ENCODE results near the gene SAC3D1.

Gene SAC3D1

GRCh38 chr11:65058012-65058411 lies 17.0 kb downstream of the SAC3D1 start:
- no peak for DNase-seq
- intact Hi-C loops (cut with DNase I) = no loop called here

GRCh38 chr11:65058419-65059054 lies 17.5 kb downstream of the SAC3D1 start, which contains the start of gene NAALADL1:
Gene NAALADL1, minus strand, starts transcription at chr11:65058553. Its CDS starts 32 bp downstream, at chr11:65058521.
- DNase-seq = no peak
- intact Hi-C loops (cut with DNase I) = no loop called here

- intact Hi-C loops (cut with DNase I) = no loop called here
- no peak for DNase-seq
Observed at GRCh38 chr11:65059523-65059922, 18.5 kb downstream of the SAC3D1 start.

GRCh38 chr11:65059959-65060824 lies 19.2 kb downstream of the SAC3D1 start:
- no peak for DNase-seq
- intact Hi-C loops (cut with DNase I) = no loop called here

- DNase-seq = no peak
- intact Hi-C loops (cut with DNase I) = no loop called here
Observed at GRCh38 chr11:65060913-65061408, 20.0 kb downstream of the SAC3D1 start.

DNA sequence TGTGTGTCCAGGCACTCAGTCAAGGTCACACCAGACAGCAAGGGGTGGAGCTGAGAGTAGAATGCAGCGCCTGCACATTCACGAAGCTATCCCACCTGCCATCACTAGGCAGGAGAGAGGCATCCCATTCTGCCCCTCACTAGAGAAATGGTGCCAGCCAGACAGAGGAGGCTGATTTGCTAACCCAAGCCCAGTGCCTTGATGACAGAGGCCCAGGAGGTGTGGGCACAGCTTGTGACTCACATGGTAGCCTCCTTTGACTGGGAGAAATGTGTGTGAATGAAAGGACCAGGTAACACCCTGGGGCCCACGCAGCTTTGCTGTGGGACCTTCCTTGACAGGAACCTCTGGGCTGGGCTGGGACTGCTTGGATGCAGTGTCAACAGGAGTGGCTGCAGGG lies 22.5 kb downstream of the SAC3D1 start:
- DNase-seq = no peak
- intact Hi-C loops (cut with DNase I) = no loop called here

- DNase-seq = no peak
- intact Hi-C loops (cut with DNase I) = no loop called here
Observed at GRCh38 chr11:65064847-65065240, 23.8 kb downstream of the SAC3D1 start.

- DNase-seq = no peak
- intact Hi-C loops (cut with DNase I) = no loop called here
Observed at GRCh38 chr11:65065851-65066250, 24.8 kb downstream of the SAC3D1 start.

- no peak for DNase-seq
- intact Hi-C loops (cut with DNase I) = no loop called here
Observed at GRCh38 chr11:65066315-65066714, 25.3 kb downstream of the SAC3D1 start.

DNA sequence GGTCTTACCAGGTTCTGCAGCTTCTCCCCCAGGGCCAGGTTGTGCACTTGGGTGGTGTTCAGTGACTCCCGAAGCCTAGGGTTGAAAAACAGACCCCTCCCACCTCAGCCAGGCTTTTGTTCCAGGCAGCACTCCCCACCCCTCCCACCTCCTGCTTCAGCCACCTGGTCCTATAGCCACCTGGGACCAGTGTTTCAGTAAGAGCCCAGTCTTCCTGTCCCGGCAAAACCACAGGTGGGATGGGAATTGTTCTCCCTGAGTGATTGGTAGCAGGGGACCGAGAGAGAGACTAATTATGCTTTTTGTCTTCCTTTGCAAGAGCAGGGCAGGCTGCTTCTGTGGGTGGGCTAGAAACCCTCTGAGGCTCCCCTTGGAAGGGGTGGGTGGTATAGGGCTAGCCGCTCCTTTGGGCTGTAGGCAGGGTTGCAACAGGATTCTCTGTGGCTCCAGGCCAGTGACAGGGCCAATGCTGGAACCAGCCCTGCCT lies 25.8 kb downstream of the SAC3D1 start:
- intact Hi-C loops (cut with DNase I) = no loop called here
- no peak for DNase-seq

- intact Hi-C loops (cut with DNase I) = no loop called here
Observed at GRCh38 chr11:65067446-65067845, 26.4 kb downstream of the SAC3D1 start.

GRCh38 chr11:65069217-65069616 lies 28.2 kb downstream of the SAC3D1 start:
- no peak for DNase-seq
- intact Hi-C loops (cut with DNase I) = no loop called here

More at GRCh38 chr11:65067446-65067845, 26.4 kb downstream of the SAC3D1 start:
- no peak for DNase-seq

DNA sequence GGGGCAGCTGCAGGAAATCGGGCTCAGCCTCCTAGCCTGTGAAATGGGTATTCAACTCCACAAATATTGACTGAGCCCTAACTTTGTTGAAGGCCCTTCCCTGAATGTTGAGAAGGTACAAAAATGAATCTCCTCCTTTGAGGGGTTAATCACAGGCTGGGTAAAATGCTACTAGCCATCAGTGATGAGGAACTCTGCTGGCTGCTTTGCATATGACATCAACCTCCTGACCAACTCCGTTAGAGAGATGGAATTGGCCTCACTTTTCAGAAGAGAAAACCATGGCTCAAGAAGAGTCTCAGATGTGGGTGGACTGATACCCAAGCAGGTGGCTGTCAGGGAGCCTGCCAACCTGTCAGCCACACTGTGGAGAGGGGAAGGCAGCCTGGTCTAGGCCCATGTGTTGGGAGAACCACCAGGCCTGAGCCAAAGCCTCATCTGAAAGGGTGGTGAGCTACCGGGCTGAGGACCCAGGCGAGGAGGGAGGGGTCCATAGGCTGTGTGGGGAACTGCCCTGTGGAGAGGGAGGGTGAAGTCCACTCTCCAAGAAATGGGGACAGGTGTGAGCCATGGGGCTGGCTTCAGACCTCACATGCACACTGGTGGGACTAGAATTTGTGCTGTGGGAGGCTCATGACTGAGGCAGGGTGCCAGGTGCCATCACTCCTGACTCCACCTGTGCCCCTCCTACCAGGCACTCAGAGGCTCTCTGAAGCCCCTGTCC lies 31.1 kb downstream of the SAC3D1 start:
- peak in 1 of 10 donors; percentile 70 for DNase-seq
- intact Hi-C loops (cut with DNase I) = no loop called here

DNA sequence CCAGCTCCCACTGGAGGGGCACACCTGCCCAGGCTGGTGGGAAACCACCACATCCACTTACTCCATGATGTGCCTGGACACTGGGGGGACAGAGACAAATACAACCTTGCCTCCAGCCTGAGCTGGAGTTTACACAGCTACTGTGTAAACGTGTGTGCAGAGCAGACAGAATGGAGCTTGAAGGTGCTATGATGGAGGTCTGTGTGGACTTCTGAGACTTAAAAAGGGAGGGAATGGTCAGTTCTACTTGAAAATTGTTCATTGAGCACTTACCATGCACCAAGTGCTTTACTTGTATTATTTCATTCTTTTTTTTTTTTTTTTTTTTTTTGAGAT lies 31.6 kb downstream of the SAC3D1 start:
- intact Hi-C loops (cut with DNase I) = no loop called here
- no peak for DNase-seq

DNA sequence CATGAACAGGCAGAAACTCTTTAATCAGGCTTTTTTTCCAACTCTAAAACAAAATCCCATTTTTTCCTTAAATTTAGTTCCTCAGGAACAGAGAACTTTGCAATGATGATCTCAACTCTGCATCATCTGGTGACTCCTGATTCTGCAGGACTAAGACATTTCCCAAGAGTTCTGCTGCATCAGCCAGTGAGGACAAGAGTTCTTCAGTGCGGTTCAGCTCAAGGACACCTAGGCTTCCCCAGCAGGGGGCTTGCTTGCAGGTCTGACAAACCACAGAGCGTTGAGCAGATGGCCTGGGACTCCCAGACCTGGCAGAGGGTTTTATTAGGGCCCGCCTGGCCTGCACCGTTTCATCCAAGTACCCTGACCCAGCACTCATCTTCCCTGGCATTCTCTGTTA lies 36.4 kb downstream of the SAC3D1 start:
- intact Hi-C loops (cut with DNase I) = no loop called here
- DNase-seq = peak in 1 of 10 donors; percentile 66

DNA sequence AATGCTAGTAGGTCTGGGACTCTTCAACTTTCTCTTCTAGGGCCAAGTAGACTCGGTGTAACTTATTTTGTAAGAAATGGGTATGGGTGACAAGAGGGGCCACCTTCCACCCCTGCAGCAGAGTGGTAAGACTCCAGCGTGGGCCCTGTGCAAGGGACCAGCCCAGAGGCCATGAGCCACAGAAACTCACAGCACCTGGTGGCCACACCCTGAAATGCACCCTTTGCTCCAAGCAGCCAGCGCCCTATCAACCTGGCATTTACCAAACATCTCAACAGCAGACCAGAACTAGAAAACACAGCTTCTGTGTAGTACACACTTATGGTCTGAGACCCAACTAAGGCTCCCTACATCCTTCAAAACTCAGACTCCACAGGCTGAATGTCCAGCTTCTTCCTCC lies 37.1 kb downstream of the SAC3D1 start:
- intact Hi-C loops (cut with DNase I) = no loop called here
- peak in 1 of 10 donors; percentile 74 for DNase-seq

GRCh38 chr11:65078786-65079342 lies 37.9 kb downstream of the SAC3D1 start:
- DNase-seq = peak in 1 of 10 donors; percentile 72
- intact Hi-C loops (cut with DNase I) = no loop called here

- DNase-seq = peak in 1 of 10 donors; percentile 26
- intact Hi-C loops (cut with DNase I) = loop anchor here (5.0 to 10.0 kb wide), 3 partner anchors 39 to 158 kb away; partner anchors contain the start of genes FAU, MRPL49, PPP2R5B and SNX15
Observed at GRCh38 chr11:65083134-65083833, 42.3 kb downstream of the SAC3D1 start.

DNA sequence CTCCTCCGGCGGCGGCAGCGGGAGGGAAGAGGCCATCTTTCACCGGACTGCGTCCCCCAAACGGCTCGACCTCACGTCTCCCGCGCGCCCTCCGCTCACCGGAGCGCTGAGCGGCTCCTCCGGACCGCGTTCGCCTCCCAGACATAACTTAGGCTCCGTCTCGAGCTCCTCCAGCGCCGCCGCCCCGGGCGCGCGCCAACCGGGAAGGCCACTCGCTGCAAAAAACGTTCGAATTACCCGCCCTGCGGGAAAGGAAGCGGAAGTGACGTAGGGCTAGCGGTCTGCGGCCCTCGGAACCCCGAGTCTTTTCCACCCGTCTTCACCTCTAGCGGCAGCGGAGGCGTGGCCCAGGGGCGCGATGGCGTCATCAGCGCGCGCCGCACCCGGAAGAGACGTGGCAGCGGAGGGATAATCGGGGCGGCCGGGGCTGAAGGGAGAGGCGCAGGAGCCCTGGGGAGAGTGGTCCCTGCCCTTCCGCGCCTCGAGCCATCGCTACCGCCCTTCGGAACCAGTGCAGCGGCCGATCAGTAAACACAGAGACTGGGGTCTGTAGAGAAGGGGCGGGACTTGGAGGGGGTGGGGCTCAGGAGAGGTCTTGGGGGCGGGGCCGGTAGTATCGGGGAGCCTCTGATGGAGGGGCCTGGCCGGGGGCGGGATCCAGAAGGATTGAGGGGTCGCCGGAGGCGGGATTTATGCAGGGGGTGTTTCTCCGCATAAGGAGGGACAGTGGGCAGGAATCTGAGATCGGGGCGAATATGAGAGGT lies 43.0 kb downstream of the SAC3D1 start, which contains the start of the genes CDCA5 and ZFPL1:
TSS of gene CDCA5 (minus strand) at position 207 of the 764 bp plus-strand sequence. CDS start at position 145, 62 bp downstream.
TSS of gene ZFPL1 (plus strand) at position 389 of the 764 bp plus-strand sequence. CDS start 477 bp downstream, outside the sequence.
- intact Hi-C loops (cut with DNase I) = loop anchor here (1.0 to 10.0 kb wide), 5 partner anchors 38 to 159 kb away; partner anchors contain the start of genes ARL2, FAU, MRPL49 and PPP2R5B
- DNase-seq = peak; percentile 95 to 100 (median 98)
